ENCODE measurements around the gene BASP1. TPM values are rescaled to one million over a fixed set of nuclear protein-coding genes. Genes with fewer than 3 reads are reported as not detected.

Gene BASP1
- total RNA-seq, 2 experiments from 2014 or later, result 0.15 to 0.42 TPM

DNA sequence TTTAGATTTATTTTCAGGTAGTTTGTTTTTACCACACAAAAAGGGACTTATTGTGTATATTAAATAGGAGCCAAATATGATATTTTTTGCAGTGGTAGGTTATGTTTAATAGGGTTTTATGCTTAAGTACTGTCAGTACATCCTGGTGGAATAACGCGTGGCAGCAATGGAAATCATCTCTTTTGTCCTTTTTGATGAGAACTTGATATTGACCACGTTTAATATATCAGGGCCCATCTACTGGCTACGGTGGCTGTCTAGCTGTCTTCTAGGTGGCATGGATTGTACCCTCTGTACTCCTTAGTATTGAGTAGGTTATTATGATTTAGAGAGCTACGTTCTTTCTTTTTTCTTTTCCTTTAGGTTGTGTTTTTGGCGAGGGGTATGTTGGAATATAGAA is 2.6 kb downstream of the BASP1 start:
- DNase-seq, result no peak
- Mint-ChIP-seq H3K4me1 (peaks cover 7% of the 10 kb centered on the region), H3K9me3 (no peaks in the 10 kb centered on the region), H3K27ac (no peak overlapping the region), H3K4me3 (no peak overlapping the region), H3K36me3 (ENCODE audit: low read depth) (peaks cover 2% of the 10 kb centered on the region), H3K27me3 (peaks cover 56% of the 10 kb centered on the region)
- CTCF ChIA-PET, result no interaction called here
- POLR2A ChIA-PET, result no interaction called here

DNA sequence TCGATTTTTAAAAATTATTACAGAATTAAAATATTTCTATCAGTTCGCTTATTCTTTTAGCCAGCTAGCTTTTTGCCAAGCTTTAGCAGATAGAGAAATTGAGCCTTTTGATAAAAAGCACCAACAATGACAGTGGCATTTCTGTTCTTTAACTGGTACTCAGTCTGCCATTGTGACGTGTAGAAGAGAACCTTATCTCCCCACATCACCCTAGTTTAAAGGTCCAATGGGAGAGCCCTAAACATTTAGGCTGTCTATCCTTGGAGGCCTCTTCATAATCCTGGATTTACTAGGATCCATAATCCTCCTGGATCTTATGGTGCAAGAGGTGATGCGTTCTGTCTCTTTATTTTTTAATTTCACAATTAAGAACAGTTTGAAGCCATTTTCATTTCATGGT is 3.0 kb downstream of the BASP1 start:
- Mint-ChIP-seq H3K4me1 (peaks cover 7% of the 10 kb centered on the region), H3K36me3 (ENCODE audit: low read depth) (peaks cover 2% of the 10 kb centered on the region), H3K9me3 (no peaks in the 10 kb centered on the region), H3K4me3 (no peak overlapping the region), H3K27me3 (peaks cover 51% of the 10 kb centered on the region), H3K27ac (no peak overlapping the region)
- DNase-seq, result no peak
- ChIA-PET POLR2A (no interaction called here), CTCF (no interaction called here)

DNA sequence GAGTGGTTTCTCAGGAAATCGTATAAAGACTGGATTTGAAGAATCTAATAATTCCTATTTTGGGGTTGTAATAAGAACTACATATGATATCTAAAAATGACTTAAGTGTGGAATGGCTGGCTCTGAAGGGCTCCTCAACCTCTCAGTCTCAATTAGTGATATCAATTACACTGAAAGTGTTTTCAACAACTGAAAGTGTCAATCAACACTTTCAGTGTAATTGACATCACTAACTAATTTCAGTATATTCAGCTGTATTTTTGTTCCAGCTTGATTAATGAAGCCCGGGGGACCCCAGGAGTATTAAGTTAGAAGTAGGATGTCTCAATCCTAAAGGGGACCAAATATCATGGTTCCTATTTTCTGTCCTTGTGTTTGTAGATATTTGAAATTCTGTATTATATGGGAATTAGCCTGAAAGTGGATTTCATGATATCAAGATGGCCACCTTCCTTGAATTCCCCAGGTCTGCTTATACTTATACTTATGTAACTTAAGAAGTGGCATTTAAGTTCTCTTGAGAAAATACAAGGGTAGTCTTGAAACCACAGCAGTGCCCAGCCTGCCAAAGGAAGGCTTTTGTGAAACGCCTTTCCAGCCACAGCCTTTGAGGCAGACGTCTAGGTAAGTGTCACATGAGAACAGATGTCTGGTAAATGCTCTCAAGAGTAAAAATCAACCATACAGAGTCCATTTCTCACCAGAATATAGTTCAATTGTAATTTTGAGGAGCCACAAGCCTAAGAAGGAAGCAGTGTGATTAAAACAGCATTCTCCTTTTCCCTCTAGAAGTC is 4.6 kb downstream of the BASP1 start:
- H3K27ac Mint-ChIP-seq, result no peak overlapping the region
- no peaks in the 10 kb centered on the region for H3K9me3 Mint-ChIP-seq
- no peak for DNase-seq
- H3K27me3 Mint-ChIP-seq, result peaks cover 35% of the 10 kb centered on the region
- CTCF ChIA-PET, result no interaction called here
- POLR2A ChIA-PET, result no interaction called here
- H3K4me1 Mint-ChIP-seq, result peaks cover 3% of the 10 kb centered on the region
- no peaks in the 10 kb centered on the region for H3K36me3 Mint-ChIP-seq (ENCODE audit: low read depth)
- H3K4me3 Mint-ChIP-seq, result no peak overlapping the region

DNA sequence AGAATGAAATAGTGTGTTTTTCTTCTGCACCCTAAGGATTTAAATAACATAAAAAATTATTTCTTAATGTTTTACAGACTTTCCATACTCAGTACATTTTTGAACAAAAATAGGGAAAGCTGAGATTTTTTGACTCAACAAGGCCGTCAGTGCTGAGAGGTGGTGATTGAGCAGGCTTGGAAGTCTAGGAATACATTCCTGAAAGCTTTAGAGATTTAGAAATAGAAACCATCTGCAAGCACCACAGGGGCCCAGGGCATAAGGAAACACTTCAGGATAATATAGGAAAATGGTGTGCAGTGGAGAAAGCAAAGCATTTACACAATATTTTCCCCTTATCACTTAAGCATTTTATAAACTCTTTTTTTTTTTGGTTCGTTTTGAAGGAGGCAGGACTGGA is 5.2 kb downstream of the BASP1 start:
- Mint-ChIP-seq H3K27ac (no peak overlapping the region), H3K27me3 (peaks cover 35% of the 10 kb centered on the region), H3K9me3 (no peaks in the 10 kb centered on the region), H3K36me3 (ENCODE audit: low read depth) (no peaks in the 10 kb centered on the region), H3K4me3 (no peak overlapping the region), H3K4me1 (peaks cover 3% of the 10 kb centered on the region)
- ChIA-PET CTCF (no interaction called here), POLR2A (no interaction called here)
- DNase-seq, result no peak

DNA sequence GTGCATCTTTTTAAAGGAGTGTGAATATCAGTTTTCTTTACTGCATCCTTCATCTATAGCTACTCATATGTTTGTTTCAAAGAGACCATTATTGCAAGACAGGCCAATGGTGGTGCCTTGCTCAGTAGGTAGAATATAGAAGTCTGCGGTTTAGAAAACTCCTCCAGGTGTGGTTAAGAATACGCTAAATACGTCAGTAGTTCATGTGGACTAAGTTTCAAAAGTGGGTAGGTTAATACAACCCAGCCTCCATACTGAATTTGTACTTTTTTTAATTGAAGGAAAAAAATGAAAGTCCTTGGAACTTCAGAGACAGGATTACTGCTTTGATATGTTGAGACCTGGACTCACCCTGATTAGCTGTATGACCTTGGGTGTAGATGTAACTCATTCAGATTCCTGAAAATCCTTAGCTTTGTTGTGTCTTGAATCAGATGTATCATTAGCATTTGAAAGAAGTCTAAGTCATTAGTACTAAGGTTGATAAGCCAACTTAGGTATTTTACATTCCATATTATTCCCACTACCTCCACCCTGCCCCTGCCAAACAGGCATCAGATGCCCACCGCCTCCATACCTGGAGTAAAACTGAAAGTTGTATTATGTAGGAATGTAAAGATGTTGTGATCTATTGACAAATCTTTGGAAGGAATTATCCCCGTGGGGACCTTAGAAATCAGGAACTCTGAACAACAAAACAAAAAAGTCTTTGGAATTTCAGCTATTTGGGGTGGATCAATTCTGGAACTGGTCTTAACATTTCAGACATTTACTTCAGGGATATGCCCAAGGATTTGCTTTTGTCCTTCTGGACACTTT is 6.1 kb downstream of the BASP1 start:
- Mint-ChIP-seq H3K9me3 (no peaks in the 10 kb centered on the region), H3K36me3 (ENCODE audit: low read depth) (no peaks in the 10 kb centered on the region), H3K27me3 (peaks cover 32% of the 10 kb centered on the region), H3K4me1 (peaks cover 3% of the 10 kb centered on the region), H3K4me3 (no peak overlapping the region), H3K27ac (no peak overlapping the region)
- no peak for DNase-seq
- POLR2A ChIA-PET, result no interaction called here
- CTCF ChIA-PET, result no interaction called here

DNA sequence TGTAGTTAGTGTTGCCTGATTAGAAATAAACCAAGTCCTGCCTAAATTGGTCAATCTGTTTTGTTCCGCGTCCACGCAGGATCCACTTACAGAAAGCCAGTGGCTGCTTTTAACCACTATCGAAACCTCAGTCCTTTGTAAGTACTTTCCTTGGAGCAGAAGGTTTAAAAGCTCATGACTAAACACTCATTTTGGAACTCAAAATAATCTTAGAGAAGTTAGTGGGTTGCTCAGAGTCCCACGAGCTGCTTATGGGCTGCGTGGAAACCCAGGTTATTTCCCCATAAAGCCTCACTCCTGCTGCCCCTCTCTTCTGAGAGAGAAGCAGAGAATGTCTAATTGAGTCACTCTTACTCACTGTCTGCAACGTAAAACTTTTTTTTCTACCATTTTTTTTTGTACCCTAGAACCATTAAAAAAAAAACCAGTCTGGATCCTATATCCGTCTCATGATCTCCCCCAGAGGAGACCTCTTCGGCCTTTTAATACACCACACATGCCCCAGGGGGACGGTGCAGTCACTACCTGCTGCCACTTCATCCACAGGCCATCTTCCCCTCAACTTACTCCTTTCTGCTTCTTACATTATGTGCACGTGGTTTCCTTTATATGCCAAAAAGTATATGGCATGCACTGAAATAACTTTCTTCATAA is 7.6 kb downstream of the BASP1 start:
- Mint-ChIP-seq H3K4me1 (peaks cover 5% of the 10 kb centered on the region), H3K9me3 (no peaks in the 10 kb centered on the region), H3K27me3 (peaks cover 18% of the 10 kb centered on the region), H3K4me3 (no peak overlapping the region), H3K36me3 (ENCODE audit: low read depth) (no peaks in the 10 kb centered on the region), H3K27ac (no peak overlapping the region)
- ChIA-PET POLR2A (no interaction called here), CTCF (no interaction called here)
- no peak for DNase-seq

DNA sequence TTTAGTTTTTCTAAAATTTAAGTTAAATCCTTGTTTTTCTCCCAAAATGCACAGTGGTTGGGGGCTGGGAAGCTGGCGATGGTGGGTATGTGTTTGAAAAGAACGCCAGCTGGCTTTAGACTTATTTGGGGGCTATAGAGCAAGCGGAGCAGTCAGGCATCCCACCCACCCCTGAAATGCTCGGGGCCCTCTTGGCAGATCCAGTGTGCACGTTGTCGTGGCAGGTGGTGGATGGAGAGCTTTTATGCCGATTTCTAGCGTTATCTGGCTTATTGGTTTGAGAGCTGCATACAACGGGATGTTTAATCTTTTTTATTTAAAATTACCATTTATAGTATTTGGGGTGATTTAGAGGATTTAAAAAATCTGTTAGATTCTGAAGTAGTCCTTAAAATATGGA is 8.1 kb downstream of the BASP1 start:
- Mint-ChIP-seq H3K27me3 (peaks cover 14% of the 10 kb centered on the region), H3K9me3 (no peaks in the 10 kb centered on the region), H3K36me3 (ENCODE audit: low read depth) (no peaks in the 10 kb centered on the region), H3K4me1 (peaks cover 5% of the 10 kb centered on the region), H3K27ac (no peak overlapping the region), H3K4me3 (no peak overlapping the region)
- ChIA-PET POLR2A (no interaction called here), CTCF (no interaction called here)
- DNase-seq, result no peak

DNA sequence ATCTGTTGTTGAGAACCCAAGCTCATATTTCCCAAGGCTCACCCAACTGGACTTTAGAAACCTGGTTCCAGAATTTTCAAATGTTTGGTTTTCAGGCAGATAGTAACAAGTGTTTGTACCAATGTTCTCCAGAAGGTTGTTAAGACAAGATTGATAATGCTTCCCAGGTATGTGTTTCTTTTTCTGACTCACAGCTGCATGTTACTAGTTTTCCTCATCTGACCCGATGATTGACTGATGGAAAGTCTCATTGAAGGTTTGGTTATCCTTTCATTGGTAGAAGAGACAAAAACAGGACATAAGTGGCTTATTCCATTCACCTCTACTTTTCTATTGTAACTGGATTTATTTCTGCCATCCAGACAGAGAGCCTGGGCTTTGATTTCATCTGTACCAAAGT is 10.4 kb downstream of the BASP1 start:
- Mint-ChIP-seq H3K4me1 (peaks cover 5% of the 10 kb centered on the region), H3K36me3 (ENCODE audit: low read depth) (no peaks in the 10 kb centered on the region), H3K27me3 (peaks cover 4% of the 10 kb centered on the region), H3K4me3 (no peak overlapping the region), H3K27ac (no peak overlapping the region), H3K9me3 (no peaks in the 10 kb centered on the region)
- ChIA-PET POLR2A (no interaction called here), CTCF (no interaction called here)
- no peak for DNase-seq

DNA sequence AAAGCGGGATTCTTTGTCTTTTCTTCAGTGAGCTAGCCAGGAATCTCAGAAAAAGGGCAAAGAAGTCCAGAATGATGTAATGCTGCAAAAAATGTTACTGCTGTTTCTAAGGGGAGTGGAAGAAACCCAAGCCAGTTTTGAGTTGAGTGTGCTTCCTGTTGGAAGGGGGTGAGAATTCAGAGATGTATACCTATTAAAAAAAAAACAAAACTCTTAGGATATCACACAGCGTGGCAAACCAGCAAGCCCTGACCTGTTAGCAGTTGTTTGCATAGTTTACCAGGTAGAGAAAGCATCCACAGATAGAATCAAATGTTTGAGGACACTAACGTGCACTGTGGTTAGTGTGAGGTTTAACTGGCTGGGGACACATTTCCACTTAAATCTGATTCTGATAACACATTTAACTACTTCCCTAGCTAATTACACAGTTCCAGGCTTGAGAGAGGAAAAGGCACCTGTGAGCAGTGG is 11.4 kb downstream of the BASP1 start:
- no peaks in the 10 kb centered on the region for H3K27me3 Mint-ChIP-seq
- H3K4me1 Mint-ChIP-seq, result peaks cover 5% of the 10 kb centered on the region
- no peak overlapping the region for H3K4me3 Mint-ChIP-seq
- DNase-seq, result no peak
- POLR2A ChIA-PET, result no interaction called here
- no peaks in the 10 kb centered on the region for H3K9me3 Mint-ChIP-seq
- H3K27ac Mint-ChIP-seq, result no peak overlapping the region
- CTCF ChIA-PET, result no interaction called here
- H3K36me3 Mint-ChIP-seq (ENCODE audit: low read depth), result no peaks in the 10 kb centered on the region

DNA sequence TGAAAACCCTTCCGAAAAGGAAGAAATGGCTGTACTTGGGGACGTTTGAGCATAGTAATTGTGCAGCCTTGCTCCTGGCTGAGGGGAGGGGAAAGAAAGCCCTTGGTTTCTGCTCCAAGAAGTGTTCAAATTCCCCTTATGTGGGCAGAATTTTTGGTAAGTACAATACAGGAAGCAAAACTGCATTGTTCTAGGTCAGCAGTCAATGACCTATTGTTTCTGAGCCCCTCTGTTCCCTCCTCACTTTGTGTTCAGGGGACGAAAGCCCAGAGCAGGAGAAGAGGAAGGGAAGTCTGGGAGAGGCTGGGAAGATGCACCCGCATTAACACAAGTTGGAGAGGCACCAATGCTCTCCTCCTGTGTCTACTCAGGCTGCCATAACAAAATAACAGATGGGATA is 11.9 kb downstream of the BASP1 start:
- no peak overlapping the region for H3K27ac Mint-ChIP-seq
- H3K4me3 Mint-ChIP-seq, result no peak overlapping the region
- no peaks in the 10 kb centered on the region for H3K27me3 Mint-ChIP-seq
- no peaks in the 10 kb centered on the region for H3K36me3 Mint-ChIP-seq (ENCODE audit: low read depth)
- ChIA-PET POLR2A (no interaction called here), CTCF (no interaction called here)
- H3K9me3 Mint-ChIP-seq, result no peaks in the 10 kb centered on the region
- H3K4me1 Mint-ChIP-seq, result peaks cover 5% of the 10 kb centered on the region
- DNase-seq, result no peak

DNA sequence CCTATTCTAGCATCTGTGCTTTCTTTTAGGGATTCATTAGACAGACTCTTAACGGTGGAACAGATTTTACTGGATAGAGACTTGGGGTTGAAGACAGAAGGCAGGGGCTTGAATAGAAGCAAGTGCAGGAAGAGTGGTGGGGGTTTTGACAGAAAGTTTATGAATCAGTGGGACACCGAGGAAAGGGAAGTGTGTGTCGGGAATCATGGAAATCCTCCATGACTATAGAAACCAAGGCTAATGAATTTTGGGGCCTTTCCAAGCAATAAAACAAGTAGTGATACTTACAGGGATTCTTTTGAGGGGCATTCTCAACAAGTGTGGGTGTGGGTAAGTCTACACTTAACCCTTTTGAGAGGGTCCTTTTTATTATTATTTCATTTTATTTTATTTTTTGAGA is 12.8 kb downstream of the BASP1 start:
- Mint-ChIP-seq H3K9me3 (no peaks in the 10 kb centered on the region), H3K27me3 (no peaks in the 10 kb centered on the region), H3K27ac (no peak overlapping the region), H3K4me3 (no peak overlapping the region), H3K36me3 (ENCODE audit: low read depth) (no peaks in the 10 kb centered on the region), H3K4me1 (peaks cover 5% of the 10 kb centered on the region)
- ChIA-PET POLR2A (no interaction called here), CTCF (no interaction called here)
- DNase-seq, result no peak

DNA sequence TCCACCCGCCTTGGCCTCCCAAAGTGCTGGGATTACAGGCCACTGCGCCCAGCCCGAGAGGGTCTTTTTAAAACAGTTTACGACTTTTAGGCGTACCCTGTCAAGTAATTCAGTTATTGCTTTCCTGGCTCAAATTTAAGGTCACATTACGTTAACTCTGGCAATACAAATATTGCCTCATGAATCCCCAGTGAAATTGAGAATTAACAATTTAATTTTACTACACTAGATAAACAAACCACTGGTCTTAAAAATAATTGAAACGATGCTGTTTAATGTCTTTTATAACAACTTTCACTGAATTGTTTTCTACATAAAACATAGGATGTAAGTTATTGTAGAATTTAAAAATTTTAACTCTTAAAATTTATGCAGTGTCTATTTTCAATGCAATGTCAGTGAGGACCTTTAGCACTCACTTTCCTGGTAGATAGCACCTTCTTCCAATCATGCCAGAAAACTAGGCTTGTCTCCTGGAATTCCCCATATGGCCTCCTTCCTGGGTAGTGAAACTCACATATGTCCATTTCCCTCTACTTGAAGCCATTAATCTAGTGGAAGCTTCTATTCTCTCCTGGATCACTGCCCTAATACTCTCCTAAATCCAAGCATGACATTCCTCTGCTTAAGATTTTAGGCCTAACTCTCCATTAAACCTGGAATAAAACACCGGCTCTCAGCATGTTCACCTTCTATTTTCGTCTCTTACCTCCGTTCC is 13.5 kb downstream of the BASP1 start:
- ChIA-PET CTCF (no interaction called here), POLR2A (no interaction called here)
- H3K27me3 Mint-ChIP-seq, result no peaks in the 10 kb centered on the region
- H3K9me3 Mint-ChIP-seq, result no peaks in the 10 kb centered on the region
- peaks cover 5% of the 10 kb centered on the region for H3K4me1 Mint-ChIP-seq
- H3K27ac Mint-ChIP-seq, result no peak overlapping the region
- DNase-seq, result no peak
- H3K4me3 Mint-ChIP-seq, result no peak overlapping the region
- H3K36me3 Mint-ChIP-seq (ENCODE audit: low read depth), result no peaks in the 10 kb centered on the region

DNA sequence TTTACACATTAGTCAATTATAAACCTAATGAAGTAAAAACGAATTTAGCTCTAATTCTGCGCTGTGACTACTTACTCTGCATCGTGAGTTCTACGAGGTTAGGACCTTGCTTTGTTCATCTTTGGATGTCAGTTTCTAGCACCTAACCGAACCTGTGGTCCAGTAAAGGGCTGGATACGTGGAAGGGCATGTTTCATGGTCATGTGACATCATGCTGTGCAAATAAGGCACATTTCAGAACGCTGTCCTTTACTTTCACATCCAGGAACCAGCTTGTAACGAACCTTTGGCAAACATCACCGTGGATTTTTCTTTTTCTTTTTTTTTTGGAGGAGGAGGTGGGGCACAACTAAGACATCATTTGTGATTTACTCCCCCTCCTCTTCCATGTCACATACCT is 15.0 kb downstream of the BASP1 start:
- DNase-seq, result no peak
- no peaks in the 10 kb centered on the region for H3K9me3 Mint-ChIP-seq
- no peaks in the 10 kb centered on the region for H3K36me3 Mint-ChIP-seq (ENCODE audit: low read depth)
- no peak overlapping the region for H3K4me3 Mint-ChIP-seq
- ChIA-PET POLR2A (no interaction called here), CTCF (interaction anchor here (0.6 kb wide), 1 partner anchor 34 kb away, joined by 4 read pairs; no protein-coding TSS in a partner anchor)
- H3K4me1 Mint-ChIP-seq, result peaks cover 5% of the 10 kb centered on the region
- H3K27me3 Mint-ChIP-seq, result no peaks in the 10 kb centered on the region
- no peak overlapping the region for H3K27ac Mint-ChIP-seq
